IPS-18c (cell line): Measurements from ENCODE around the gene ZNF532.

ENCODE experiments used
- H3K4me3 ChIP-seq: 2 replicates; pipeline ENCODE4 v1.7.0; 2013; ENCODE audit warnings: low read depth, mild to moderate bottlenecking, low read length, moderate library complexity; ENCODE audit not compliant: insufficient read depth
- H3K9me3 ChIP-seq: one replicate; pipeline ENCODE4 v1.6.1; 2013; ENCODE audit warnings: mild to moderate bottlenecking, low read length, moderate library complexity; ENCODE audit not compliant: control insufficient read depth, insufficient read depth

The ZNF532 gene

GRCh38 chr18:58996131-58996641 is 131.5 kb downstream of the ZNF532 start:
- no peak overlapping the region for H3K4me3 ChIP-seq
- no peaks in the 10 kb centered on the region for H3K9me3 ChIP-seq

GRCh38 chr18:58996696-58997095 is 132.0 kb downstream of the ZNF532 start:
- H3K4me3 ChIP-seq: no peak overlapping the region
- no peaks in the 10 kb centered on the region for H3K9me3 ChIP-seq

- H3K4me3 ChIP-seq: no peak overlapping the region
- no peaks in the 10 kb centered on the region for H3K9me3 ChIP-seq
These were observed 133.2 kb downstream of the ZNF532 start for GRCh38 chr18:58997811-58998337.

GRCh38 chr18:58998401-58999203 is 133.9 kb downstream of the ZNF532 start:
- no peak overlapping the region for H3K4me3 ChIP-seq
- H3K9me3 ChIP-seq: no peaks in the 10 kb centered on the region

- no peaks in the 10 kb centered on the region for H3K9me3 ChIP-seq
- no peak overlapping the region for H3K4me3 ChIP-seq
These were observed 136.5 kb downstream of the ZNF532 start for GRCh38 chr18:59001166-59001565.

GRCh38 chr18:59001721-59002120 is 137.0 kb downstream of the ZNF532 start:
- no peak overlapping the region for H3K4me3 ChIP-seq
- no peaks in the 10 kb centered on the region for H3K9me3 ChIP-seq

GRCh38 chr18:59002974-59003594 is 138.4 kb downstream of the ZNF532 start:
- no peaks in the 10 kb centered on the region for H3K9me3 ChIP-seq

GRCh38 chr18:59005262-59005661 is 140.6 kb downstream of the ZNF532 start:
- no peak overlapping the region for H3K4me3 ChIP-seq
- H3K9me3 ChIP-seq: no peaks in the 10 kb centered on the region

More at GRCh38 chr18:59002974-59003594, 138.4 kb downstream of the ZNF532 start:
- no peak overlapping the region for H3K4me3 ChIP-seq

GRCh38 chr18:59006461-59007067 is 141.9 kb downstream of the ZNF532 start:
- Histone ChIP-seq H3K9me3 (no peaks in the 10 kb centered on the region), H3K4me3 (no peak overlapping the region)

GRCh38 chr18:59008302-59008974 is 143.8 kb downstream of the ZNF532 start:
- H3K4me3 ChIP-seq: no peak overlapping the region
- H3K9me3 ChIP-seq: no peaks in the 10 kb centered on the region

GRCh38 chr18:59009846-59010245 is 145.2 kb downstream of the ZNF532 start:
- Histone ChIP-seq H3K4me3 (no peak overlapping the region), H3K9me3 (no peaks in the 10 kb centered on the region)

- H3K4me3 ChIP-seq: no peak overlapping the region
- no peaks in the 10 kb centered on the region for H3K9me3 ChIP-seq
These were observed 146.6 kb downstream of the ZNF532 start for GRCh38 chr18:59011289-59011688.

GRCh38 chr18:59011786-59012185 is 147.1 kb downstream of the ZNF532 start:
- H3K4me3 ChIP-seq: no peak overlapping the region
- H3K9me3 ChIP-seq: no peaks in the 10 kb centered on the region

- H3K4me3 ChIP-seq: no peak overlapping the region
- H3K9me3 ChIP-seq: no peaks in the 10 kb centered on the region
These were observed 148.4 kb downstream of the ZNF532 start for GRCh38 chr18:59012815-59013705.

- H3K4me3 ChIP-seq: no peak overlapping the region
- no peaks in the 10 kb centered on the region for H3K9me3 ChIP-seq
These were observed 149.1 kb downstream of the ZNF532 start for GRCh38 chr18:59013744-59014143.

- no peak overlapping the region for H3K4me3 ChIP-seq
- H3K9me3 ChIP-seq: no peaks in the 10 kb centered on the region
These were observed 151.0 kb downstream of the ZNF532 start for GRCh38 chr18:59015531-59016152.
